DOHH2 (cell line): Measurements from ENCODE around the gene CACNA1D.

Source experiments
- CTCF ChIP-seq: fragments of 200-600 bp; sonication (generic); IDR thresholded peaks from one replicate; pipeline ENCODE4 v1.5.1; 2014; ENCODE audit warnings: antibody characterized with exemption, mild to moderate bottlenecking, low read depth, low read length; ENCODE audit not compliant: poor library complexity, severe bottlenecking
- EZH2phosphoT487 ChIP-seq: fragments of 200-600 bp; sonication (generic); IDR thresholded peaks from 2 replicates; pipeline ENCODE4 v1.6.1; 2017; ENCODE audit warnings: borderline replicate concordance, mild to moderate bottlenecking, antibody characterized with exemption, low read length, moderate library complexity, mixed read lengths

- no peak for TF ChIP-seq CTCF
- TF ChIP-seq EZH2phosphoT487: no peak
Observed at GRCh38 chr3:53550005-53550620, 55.7 kb downstream of the CACNA1D start.
